GM19397 (cell line): ENCODE results near the gene RAB1A.
"Not testable (repeated sequence)": the region's sequence is repeated elsewhere in the genome, so short reads cannot be mapped to it uniquely, and the experiment has no call there.

Experiments used
- ATAC-seq: cut with Tn5 transposase; IDR thresholded peaks from one replicate; pipeline ENCODE4 v1.9.1; 2021; ENCODE audit warnings: mild to moderate bottlenecking, moderate library complexity; ENCODE audit not compliant: unreplicated experiment

Gene RAB1A

DNA sequence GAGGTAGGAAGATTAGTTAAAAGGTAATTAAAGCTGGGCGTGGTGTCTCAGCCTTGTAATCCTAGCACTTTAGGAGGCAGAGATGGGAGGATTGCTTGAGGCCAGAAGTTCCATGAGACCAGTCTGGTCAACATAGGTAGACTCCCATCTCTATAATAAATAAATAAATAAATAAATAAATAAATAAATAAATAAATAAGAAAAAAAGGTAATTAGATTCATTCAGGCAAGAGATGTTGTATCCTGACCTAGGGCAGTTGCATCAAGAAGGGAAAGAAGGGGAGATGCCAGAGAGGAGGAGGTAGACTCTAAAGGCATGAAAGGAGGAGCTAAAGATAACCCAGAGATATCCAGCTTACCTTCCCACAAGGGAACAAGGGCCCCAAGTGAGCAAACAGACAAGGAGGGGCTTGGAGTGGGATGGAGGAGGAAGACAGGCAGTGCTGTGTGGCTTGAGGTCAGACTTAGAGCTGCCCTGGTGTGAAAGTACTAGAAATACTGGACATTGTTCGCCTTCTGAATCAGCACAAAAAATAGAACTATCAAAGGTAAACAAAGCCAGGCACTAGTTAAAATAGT is 7.4 kb upstream of the RAB1A start:
- no peak for ATAC-seq

DNA sequence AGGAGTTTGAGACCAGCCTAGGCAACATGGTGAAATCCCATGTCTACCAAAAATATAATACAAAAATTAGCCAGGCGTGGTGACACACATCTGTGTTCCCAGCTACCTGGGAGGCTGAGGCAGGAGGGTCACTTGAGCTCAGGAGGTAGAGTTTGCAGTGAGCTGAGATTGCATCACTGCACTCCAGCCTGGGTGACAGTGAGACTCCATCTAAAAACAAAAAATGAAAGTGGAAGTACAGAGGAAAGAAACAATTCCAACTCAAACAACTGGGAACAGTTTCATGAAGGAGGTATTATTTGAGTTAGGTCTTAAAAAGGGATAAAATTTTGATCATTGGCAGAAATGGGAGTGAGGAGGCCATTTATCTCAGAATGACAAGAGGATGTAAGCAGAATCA is 6.3 kb upstream of the RAB1A start:
- no peak for ATAC-seq

DNA sequence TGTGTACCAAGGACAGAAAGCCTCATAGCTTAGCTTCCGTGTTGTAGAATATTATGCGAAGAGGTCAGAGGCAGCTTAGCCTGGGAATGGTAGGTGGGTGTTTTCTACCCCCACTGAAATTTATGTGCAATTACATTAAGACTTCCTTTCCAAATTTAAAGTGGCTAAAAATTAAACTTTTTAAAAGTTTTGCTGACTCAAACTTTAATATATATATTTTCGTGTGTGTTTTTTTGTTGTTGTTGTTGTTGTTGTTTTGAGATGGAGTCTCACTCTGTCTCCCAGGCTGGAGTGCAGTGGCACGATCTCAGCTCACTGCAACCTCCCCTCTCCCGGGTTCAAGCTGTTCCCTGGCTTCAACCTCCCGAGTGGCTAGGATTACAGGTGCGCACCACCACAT is 4.3 kb upstream of the RAB1A start:
- no peak for ATAC-seq

DNA sequence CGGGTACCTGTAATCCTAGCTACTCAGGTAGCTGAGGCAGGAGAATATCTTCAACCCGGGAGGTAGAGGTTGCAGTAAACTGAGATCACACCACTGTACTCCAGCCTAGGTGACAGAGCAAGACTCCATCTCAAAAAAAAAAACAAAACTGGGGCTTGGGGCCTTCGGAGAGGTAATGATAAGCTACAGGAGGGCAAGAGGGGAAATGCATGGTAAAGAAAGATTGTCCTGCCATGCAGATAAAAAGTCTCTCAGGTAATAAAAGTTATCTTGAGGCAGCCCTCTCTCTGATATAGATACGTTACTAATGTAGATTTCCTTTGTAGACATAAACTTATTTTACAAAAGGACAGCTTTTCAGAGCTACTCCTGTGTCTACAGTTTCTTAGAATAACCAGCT is 3.7 kb upstream of the RAB1A start:
- ATAC-seq = no peak

DNA sequence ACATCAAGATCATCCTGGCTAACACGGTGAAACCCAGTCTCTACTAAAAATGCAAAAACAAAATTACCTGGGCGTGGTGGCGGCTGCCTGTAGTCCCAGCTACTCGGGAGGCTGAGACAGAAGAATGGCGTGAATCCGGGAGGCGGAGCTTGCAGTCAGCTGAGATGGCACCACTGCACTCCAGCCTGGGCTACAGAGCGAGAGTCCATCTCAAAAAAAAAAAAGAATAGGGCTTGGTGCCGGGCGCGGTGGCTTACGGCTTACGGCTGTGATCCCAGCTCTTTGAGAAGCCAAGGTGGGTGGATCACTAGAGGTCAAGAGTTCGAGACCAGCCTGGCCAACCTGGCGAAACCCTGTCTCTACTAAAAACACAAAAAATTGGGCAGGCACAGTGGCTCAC is 3.0 kb upstream of the RAB1A start:
- ATAC-seq = not testable (repeated sequence)

DNA sequence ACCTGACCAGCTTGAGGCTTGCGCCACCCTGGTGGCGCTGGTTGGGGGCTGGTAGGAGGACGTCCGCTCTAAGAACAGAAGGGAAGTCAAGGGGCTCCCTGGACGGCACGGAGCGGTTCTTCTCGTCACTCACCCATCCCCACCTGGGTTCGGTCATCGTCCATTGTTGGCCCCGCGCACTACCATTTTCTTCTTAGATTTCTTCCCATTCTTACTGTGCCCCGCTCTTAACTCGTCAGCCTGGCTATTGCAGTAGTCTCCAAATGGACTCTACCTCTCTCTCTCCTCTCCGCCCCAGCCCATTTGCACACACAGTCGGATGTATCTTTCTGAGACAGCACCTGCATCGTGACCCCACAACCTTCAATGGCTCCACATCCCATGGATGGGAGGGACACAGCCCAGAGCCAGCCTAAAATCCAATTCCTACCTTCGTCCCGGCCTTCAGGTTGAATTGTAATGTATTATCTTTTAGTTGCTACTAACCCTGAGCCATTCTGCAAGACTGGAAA is 814 bp upstream of the RAB1A start:
- peak; percentile 26 for ATAC-seq

DNA sequence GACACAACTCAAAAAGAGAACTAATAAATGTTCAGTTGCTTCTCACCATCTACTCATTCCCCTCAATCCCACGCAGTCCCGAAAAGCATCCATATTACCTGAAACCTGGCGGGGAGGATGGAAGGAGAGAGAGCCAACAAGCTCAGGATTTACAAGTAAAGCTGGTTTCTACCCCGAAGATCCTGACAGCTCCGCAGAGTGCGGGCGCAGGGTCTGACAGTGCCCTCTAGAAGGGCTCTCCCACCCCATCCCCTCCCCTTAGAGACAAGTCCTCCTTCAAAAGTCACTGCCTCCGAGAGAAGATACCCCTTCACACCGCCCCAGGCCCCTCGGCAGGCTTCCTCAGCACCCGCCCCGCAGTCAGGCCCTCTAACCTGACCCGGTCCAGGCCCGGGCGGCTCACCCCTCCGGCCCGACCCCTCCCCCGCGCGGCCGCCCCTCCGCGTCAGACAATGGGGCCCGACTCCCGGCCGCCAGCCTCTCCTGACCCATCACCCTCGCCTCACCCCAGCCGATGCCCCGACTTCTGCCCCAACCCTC is 550 bp downstream of the RAB1A start:
- peak; percentile 2 for ATAC-seq

DNA sequence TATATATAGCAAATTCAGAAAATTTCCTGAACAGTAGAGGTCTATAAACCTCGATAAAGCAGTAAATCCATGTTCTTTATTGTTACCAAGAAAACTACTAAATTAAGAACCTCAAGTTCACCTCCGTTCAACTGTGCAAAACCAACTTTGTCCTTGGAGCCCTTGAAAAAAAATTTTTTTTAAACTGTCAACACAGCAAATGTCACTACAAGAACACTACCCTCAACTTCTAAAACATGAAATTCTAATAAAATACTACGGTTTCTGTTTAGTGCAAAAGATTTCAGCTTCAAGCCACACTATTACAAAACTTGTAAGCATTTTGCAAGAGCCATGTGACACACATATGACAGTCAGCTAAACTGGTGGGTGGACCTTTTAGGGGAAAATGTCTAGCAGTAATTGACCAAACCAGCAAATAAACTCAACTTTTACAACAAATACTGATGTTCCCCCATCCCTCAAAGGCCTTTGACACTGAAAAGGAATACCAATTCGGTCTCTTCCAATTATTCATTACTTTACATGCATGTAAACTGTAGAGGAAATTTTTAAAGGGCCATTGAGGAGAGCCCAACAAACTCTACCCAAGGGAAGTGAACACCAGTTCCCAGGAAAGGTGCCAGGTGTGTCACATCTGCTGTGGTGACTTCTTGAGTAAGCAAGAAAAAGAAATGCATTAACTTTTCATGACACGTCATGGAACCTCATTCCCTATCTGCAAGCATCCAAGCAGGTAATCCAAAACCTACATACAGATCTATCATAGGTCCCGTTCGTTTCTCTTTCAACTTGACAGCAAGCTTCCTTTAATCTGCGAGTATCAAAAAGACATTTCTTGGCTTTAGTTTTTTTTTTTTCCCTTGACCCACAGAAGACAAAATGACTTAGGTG is 1.4 kb downstream of the RAB1A start:
- no peak for ATAC-seq

DNA sequence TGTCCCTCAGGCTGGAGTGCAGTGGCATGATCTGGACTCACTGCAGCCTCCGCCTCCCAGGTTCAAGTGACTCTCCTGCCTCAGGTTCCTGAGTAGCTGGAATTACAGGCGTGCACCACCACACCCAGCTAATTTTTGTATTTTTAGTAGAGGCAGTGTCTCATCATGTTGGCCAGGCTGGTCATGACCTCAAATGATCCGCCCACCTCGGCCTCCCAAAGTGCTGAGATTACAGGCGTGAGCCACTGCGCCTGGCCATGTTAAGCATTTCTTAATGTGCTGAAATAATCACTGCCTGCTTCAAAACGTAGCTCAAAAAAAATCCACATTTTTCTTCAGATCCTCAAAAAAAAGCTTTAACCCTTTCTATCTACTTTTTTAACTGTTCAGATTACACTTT is 4.4 kb downstream of the RAB1A start:
- not testable (repeated sequence) for ATAC-seq

DNA sequence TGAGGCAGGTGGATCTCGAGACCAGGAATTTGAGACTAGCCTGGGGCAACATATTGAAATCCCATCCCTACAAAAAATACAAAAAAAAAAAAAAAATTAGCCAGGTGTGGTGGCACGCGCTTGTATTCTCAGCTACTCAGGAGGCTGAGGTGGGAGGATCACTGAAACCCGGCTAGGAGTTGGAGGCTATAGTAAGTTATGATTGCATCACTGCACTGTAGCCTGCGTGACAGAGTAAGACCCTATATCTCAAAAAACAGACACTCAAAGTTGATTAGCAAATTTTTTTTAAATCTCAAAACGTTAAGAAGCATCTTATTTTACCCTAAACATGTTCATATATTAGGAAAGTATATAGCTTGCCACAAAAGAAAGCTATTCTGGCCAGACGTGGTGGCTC is 7.6 kb downstream of the RAB1A start:
- ATAC-seq = no peak

DNA sequence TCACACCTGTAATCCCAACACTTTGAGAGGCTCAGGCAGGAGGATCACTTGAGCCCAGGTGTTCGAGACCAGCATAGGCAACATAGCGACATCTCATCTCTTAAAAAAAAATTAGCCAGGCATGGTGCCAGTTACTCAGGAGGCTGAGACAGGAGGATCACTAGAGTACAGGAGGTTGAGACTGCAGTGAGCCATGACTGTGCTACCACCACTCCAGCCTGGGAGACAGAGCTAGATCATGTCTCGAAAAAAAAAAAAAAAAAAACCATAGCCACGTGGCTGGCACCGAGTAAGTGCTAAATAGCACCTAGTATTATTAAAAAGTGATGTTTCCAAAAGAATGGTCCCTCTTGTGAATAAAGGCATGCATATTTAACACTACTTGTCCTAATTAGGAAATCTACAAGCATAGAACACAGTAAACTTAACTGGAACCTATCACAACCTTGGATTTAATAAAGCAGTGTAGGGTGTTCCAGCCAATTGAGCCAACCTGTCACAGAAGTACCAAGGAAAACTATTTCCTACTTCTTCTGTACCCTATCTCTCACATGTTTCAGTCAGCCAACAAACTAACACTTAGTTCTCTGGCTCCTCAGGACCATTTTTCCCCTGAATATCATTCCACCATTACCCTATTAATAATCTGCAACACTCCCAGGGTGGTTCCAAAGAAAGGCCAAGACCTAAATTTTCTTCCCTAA is 8.8 kb downstream of the RAB1A start:
- ATAC-seq = no peak

DNA sequence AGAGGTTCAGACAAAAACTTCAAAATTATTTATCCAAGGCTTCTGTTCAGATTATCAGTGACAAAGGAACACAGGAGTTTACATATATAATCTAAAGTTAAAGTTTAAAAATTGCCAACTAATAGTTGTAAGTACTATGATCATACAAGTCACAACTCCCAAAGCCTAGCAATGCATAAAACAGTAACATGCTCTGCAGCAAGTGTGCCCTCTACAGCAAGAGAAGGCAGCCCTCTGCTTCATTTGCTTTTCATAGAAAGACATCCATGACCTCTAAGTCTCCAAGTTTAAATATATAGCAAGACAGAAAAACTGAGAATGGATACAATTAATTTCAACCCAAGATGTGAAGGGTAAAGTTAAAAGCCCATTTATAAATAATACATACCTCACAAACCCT is 13.3 kb downstream of the RAB1A start:
- ATAC-seq = no peak

DNA sequence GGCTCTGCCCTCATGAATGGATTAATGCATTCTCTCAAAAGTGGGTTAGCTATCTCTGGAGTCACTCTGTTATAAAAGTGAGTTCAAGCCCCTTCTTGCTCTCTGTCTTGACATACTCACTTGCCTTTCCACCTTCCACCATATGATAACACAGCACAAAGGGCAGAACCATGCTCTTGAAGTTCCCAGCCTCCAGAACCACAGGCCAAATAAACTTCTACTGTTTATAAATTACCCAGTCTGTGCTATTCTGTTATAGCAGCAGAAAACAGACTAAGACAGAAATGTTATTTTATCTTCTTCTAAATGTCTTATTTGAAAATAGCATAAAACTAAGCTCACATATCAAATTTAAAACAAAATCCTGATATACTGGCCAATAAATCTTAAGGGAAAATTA is 15.0 kb downstream of the RAB1A start:
- ATAC-seq = no peak

DNA sequence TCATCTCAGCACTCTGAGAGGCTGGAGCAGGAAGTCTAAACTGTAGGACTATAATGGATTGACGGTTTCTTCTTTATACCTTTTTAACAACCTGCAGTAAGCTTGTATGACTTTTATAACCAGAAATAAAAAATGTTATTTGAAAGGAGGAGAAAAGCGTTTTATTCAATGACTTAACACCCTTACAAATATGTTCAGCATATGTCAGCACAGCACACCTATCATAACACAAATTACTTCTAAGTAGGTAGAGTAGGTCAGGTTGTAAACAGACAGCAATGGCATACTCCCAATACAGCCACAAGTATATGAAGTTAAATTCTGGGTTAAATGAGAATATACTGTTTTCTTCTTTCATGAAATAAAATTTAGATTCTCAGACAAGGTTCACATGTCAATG is 16.1 kb downstream of the RAB1A start:
- ATAC-seq = no peak

DNA sequence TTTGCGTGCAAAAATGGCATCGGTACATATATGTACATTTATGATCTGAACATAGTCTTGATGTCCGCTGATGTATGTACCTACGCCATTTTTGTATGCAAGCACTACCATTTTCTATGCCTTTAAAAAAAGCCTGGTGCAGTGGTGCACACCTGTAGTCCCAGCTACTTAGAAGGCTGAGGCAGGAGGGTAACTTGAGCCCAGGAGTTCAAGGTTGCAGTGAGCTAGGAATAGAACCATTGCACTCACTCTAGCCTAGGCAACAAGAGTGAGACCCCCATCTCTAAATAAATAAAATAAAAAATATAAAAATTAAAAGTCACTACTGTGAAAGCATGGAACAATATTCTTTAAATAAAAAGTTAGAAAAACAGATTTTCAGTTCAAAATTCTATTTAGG is 16.7 kb downstream of the RAB1A start:
- no peak for ATAC-seq

DNA sequence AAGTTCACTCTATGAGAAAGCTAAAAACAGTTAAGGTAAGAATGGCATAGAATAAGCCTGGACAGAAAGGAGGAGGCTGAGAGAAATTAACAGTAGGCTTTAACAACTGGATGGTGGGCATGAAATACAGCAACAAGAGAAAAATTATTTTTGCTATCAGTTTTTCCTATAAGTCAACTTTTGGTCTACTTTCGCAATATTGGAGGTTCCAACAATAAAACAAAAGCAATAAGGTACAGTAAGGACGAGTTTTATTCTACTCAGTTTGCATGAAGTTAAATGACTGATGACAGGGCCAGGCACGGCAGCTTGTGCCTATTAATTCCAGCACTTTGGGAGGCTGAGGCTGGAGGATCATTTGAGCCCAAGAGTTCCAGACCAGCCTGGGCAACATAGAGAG is 17.3 kb downstream of the RAB1A start:
- ATAC-seq = no peak

DNA sequence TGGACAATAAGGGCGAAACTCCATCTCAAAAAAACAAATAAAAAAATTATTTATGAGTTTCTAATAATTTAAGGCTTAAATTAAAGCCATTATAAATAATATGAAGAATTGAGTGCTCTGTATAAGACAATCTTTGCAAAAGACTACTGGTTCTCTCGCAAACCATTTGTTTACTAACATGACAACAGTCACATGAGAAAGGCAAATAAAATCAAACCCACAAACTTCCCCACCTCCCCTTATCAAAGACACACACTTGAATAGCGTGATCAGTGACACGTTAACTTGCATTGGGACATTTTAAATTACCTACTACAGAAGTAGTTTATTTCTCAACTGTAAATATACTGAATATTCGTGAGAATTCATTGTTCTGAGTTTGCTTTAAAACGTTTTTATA is 21.1 kb downstream of the RAB1A start:
- ATAC-seq = no peak

DNA sequence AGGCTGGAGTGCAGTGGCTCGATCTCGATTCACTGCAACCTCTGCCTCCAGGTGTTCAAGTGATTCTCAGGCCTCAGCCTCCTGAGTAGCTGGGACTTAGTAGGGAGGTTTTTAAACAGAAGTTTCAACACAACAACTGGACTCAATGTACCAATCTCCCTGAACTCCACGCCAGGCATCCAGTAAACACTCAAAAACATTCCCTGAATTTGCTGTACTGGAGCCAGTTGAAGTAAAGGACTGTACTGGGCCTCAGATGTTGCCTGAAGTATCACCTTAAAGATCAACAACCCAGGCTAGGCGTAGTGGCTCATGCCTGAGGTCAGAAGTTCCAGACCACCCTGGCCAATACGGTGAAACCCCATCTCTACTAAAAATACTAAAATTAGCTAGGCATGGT is 22.4 kb downstream of the RAB1A start:
- no peak for ATAC-seq

DNA sequence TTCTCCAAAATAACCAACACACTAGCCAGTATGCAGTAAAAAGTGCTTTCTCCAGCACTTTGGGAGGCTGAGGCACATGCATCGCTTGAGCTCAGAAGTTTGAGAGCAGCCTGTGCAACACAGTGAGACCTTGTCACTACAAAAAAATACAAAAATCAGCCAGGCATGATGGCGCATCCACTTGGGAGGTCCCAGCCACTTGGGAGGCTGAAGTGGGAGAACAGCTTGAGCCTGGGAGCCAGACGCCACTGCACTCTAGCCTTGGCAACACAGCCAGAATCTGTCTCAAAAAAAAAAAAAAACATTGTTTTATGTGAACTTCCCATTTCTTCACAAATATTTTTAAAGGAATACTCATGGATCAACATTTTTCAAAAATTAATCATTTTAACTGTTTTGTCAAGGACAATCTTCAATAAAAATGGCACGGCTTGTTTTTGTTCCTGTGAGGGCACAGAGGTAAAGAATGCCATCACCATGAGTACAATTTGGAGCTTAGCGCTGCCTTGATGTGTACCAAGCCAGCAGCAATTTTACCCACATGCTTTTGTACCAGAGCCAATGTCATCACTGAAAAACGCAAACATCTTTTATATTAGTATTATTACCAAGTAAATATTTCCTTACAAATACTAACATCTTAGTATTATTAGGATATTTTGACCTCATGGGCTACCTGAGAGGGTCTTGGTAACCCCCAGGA is 26.7 kb downstream of the RAB1A start:
- no peak for ATAC-seq

DNA sequence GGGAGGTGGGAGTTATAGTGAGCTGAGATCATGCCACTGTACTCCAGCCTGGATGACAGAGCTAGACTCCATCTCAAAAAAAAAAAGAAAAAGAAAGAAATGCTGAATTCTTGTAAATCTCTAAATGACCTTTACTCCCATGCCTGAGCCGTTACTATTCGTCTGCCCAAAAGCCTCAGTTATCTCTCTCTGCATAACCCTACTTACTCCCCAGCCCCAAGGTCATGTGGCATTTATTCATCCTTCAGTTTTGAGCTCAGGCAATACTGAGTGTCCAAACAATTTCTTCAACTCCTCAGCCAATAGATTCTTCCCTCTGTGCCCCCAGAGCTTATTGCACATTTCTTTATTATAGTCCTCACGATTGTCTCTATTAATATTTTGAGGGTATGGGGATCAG is 28.8 kb downstream of the RAB1A start:
- no peak for ATAC-seq

DNA sequence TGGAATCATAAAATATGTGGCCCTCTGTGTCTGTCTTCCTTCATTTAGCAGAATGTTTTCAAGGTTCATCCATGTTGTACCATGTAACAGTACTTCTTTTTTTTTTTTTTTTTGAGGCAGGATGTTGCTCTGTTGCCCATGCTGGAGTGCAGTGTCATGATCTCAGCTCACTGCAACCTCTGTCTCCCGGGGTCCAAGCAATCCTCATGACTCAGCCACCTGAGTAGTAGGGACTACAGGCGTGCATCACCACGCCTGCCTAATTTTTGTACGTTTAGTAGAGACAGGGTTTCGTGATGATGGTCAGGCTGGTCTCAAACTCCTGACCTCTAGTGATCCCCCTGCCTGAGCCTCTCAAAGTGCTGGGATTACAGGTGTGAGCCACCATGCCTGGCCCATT is 31.2 kb downstream of the RAB1A start:
- no peak for ATAC-seq
